Measurements from ENCODE around the gene MYRIP. TPM values are rescaled to one million over a fixed set of nuclear protein-coding genes. Genes with fewer than 3 reads are reported as not detected.

Gene MYRIP
- total and polyA plus RNA-seq, 4 donors: 0.98 to 11.7 (median 6.8) TPM

- Histone ChIP-seq H3K4me1 (ENCODE audit: control insufficient read depth in 4 of 4, insufficient read depth in 4 of 4, low read length in 3 of 4) (no peaks in the 10 kb centered on the region), H3K4me3 (ENCODE audit: low read depth in 1 of 3, low read length in 3 of 3) (no peak overlapping the region), H3K27me3 (ENCODE audit: control insufficient read depth in 4 of 4, insufficient read depth in 4 of 4, low read length in 3 of 4) (no peaks in the 10 kb centered on the region), H3K36me3 (ENCODE audit: control insufficient read depth in 4 of 4, insufficient read depth in 3 of 4, low read depth in 1 of 4, low read length in 3 of 4) (no peaks in the 10 kb centered on the region), H3K9ac (ENCODE audit: low read depth in 1 of 2, low read length in 2 of 2) (no peak overlapping the region), H3K27ac (ENCODE audit: low read depth in 1 of 2, low read length in 2 of 2) (no peak overlapping the region), H3K9me3 (ENCODE audit: control insufficient read depth in 4 of 4, low read length in 3 of 4) (no peaks in the 10 kb centered on the region)
- TF ChIP-seq HNF4A (conservative IDR thresholded peaks at IDR 0.05) (no peak), FOXA2 (IDR thresholded peaks at IDR 0.05) (no peak), YY1 (IDR thresholded peaks at IDR 0.05) (no peak), ZBTB33 (IDR thresholded peaks at IDR 0.05) (no peak), JUND (IDR thresholded peaks at IDR 0.05) (no peak)
- TF ChIP-seq, protein P1, sequence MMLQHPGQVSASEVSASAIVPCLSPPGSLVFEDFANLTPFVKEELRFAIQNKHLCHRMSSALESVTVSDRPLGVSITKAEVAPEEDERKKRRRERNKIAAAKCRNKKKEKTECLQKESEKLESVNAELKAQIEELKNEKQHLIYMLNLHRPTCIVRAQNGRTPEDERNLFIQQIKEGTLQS (IDR thresholded peaks at IDR 0.05): no peak
- DNase-seq (ENCODE audit: low spot score): no peak
- WGBS: 96% methylated on average over 1 of the region's 1 CpG
These were observed 261.4 kb downstream of the MYRIP start for GRCh38 chr3:40070816-40071215.

- no peaks in the 10 kb centered on the region for H3K27me3 ChIP-seq (ENCODE audit: control insufficient read depth in 4 of 4, insufficient read depth in 4 of 4, low read length in 3 of 4)
- H3K36me3 ChIP-seq (ENCODE audit: control insufficient read depth in 4 of 4, insufficient read depth in 3 of 4, low read depth in 1 of 4, low read length in 3 of 4): no peaks in the 10 kb centered on the region
- TF ChIP-seq HNF4A (conservative IDR thresholded peaks at IDR 0.05) (no peak), TAF1 (conservative IDR thresholded peaks at IDR 0.05) (no peak), GABPA (IDR thresholded peaks at IDR 0.05 in 1 of 2, conservative IDR thresholded peaks at IDR 0.05 in 1 of 2) (no peak), FOXA1 (IDR thresholded peaks at IDR 0.05) (no peak), RAD21 (IDR thresholded peaks at IDR 0.05) (no peak), YY1 (IDR thresholded peaks at IDR 0.05) (no peak), MAX (IDR thresholded peaks at IDR 0.05) (no peak), SP1 (IDR thresholded peaks at IDR 0.05) (no peak), NR2F2 (IDR thresholded peaks at IDR 0.05) (no peak), HNF4G (IDR thresholded peaks at IDR 0.05) (no peak), REST (IDR thresholded peaks at IDR 0.05) (no peak), JUND (IDR thresholded peaks at IDR 0.05) (no peak), EGR1 (IDR thresholded peaks at IDR 0.05; ENCODE audit: low read depth in 2 of 2) (no peak)
- TF ChIP-seq, protein P2, sequence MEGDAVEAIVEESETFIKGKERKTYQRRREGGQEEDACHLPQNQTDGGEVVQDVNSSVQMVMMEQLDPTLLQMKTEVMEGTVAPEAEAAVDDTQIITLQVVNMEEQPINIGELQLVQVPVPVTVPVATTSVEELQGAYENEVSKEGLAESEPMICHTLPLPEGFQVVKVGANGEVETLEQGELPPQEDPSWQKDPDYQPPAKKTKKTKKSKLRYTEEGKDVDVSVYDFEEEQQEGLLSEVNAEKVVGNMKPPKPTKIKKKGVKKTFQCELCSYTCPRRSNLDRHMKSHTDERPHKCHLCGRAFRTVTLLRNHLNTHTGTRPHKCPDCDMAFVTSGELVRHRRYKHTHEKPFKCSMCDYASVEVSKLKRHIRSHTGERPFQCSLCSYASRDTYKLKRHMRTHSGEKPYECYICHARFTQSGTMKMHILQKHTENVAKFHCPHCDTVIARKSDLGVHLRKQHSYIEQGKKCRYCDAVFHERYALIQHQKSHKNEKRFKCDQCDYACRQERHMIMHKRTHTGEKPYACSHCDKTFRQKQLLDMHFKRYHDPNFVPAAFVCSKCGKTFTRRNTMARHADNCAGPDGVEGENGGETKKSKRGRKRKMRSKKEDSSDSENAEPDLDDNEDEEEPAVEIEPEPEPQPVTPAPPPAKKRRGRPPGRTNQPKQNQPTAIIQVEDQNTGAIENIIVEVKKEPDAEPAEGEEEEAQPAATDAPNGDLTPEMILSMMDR (IDR thresholded peaks at IDR 0.05; ENCODE audit: low read depth, low read length, missing input control): no peak
- H3K4me3 ChIP-seq (ENCODE audit: low read depth in 1 of 3, low read length in 3 of 3): no peak overlapping the region
- H3K9me3 ChIP-seq (ENCODE audit: control insufficient read depth in 4 of 4, low read length in 3 of 4): no peaks in the 10 kb centered on the region
- 87% methylated on average over 3 of the region's 3 CpGs for WGBS
- no peak overlapping the region for H3K27ac ChIP-seq (ENCODE audit: low read depth in 1 of 2, low read length in 2 of 2)
- DNase-seq (ENCODE audit: low spot score): no peak
- H3K9ac ChIP-seq (ENCODE audit: low read depth in 1 of 2, low read length in 2 of 2): no peak overlapping the region
- no peaks in the 10 kb centered on the region for H3K4me1 ChIP-seq (ENCODE audit: control insufficient read depth in 4 of 4, insufficient read depth in 4 of 4, low read length in 3 of 4)
These were observed 262.4 kb downstream of the MYRIP start for GRCh38 chr3:40071683-40072238.

Data from liver (tissue), 9 donors.